HG02885 (cell line): ENCODE data around the gene HLA-F.

Experiments
- ATAC-seq: cut with Tn5 transposase; IDR thresholded peaks from one replicate; pipeline ENCODE4 v1.9.1; 2021; ENCODE audit warnings: mild to moderate bottlenecking; ENCODE audit not compliant: unreplicated experiment, poor library complexity

HLA-F gene

DNA sequence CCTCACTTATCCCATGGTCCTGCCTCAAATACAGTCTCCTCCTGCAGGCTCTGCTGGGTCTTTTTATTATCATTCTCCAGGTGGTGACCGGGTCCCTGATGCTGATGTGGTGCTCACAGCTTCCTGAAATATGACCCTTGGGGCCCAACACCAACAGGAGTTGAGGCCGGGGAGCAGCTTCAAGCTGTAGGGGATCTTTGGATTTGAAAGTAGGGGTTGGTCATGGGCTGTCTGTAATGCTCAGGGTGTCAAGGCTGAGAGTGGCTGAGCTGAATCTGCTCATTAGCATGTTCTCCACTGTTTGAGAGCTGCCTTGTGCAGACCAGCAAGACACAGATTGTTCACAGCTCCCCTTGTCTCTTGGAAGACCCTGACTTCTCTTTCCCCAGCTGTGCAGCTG, 35.5 kb downstream of the HLA-F start:
- no peak for ATAC-seq

DNA sequence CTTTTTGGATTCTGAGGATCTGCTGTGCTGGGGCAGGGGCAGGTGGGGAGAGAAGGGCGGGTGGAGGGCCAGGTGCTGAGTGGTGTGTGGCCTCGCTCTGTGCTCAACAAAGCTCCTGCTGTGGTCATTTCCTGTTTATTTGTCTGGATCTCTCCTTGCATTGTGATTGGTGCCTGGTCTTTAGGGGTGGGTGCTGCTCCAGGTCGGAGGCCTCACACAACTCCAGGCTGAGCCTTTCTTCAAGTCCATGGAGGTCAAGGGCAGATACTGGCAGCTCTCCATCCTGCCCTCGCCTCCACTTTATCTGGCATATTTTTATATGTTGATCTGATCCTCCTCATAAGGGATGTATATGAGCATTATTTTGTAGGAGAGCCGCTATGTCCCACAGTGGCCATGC, 36.2 kb downstream of the HLA-F start:
- ATAC-seq: no peak

DNA sequence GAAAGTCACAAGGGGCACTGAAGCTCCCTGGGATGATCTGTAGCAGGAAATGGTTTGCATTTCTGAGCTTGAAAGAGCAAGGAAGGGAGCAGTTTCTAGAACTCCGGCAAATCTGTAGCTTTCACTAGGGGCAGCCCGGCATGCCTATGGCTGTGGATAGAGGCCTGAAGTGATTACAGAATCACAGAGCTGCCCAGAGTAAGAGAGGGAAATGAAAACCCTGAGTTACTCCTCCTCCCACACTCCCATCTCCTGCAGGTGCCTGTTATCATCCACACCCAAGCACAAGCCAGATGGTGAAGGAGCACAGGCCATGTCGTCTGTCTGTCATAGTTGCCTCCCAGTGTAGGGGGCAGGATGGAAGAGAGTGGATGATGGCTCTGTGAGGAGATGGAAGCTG, 37.1 kb downstream of the HLA-F start:
- ATAC-seq: no peak

DNA sequence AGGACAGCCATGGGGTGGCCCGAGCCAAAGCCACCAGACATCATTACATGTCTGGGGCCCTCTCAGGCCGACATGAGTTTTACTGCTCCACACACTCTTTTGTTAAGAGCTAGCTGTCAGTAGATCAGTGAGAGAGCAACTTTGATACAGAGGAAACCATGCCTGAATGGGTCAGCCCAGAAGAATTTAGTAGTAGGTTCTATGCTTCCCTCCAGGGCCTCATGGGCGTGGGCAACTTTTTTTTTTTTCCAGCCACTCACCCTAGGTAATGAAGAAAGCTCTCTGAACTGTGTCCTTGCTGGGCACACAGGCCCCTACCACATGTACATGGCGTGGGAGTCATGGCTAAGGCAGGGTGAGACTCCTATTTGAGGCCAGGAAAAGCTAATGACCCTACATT, 38.8 kb downstream of the HLA-F start:
- ATAC-seq: no peak

DNA sequence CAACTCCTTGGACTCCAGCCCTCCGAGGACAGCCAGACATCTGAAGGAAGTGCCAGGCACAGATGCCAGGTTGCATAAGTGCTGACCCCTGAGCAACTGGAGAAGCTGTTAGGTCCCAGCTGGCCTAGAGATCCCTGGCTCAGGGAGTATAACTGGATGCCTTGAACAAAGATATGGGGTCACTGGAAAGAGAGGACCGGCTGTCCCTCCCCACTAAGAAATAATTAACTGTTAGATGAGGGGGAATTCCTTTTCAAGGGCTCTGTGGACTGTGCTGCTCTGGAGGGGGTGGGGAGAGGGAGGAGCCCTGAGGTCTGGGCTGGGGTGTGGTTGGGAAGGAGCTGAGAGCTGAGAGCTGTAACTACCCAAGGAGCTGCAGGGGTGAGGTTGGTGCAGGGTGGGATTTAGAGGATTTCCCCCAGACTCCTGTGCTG, 39.6 kb downstream of the HLA-F start:
- ATAC-seq: no peak

DNA sequence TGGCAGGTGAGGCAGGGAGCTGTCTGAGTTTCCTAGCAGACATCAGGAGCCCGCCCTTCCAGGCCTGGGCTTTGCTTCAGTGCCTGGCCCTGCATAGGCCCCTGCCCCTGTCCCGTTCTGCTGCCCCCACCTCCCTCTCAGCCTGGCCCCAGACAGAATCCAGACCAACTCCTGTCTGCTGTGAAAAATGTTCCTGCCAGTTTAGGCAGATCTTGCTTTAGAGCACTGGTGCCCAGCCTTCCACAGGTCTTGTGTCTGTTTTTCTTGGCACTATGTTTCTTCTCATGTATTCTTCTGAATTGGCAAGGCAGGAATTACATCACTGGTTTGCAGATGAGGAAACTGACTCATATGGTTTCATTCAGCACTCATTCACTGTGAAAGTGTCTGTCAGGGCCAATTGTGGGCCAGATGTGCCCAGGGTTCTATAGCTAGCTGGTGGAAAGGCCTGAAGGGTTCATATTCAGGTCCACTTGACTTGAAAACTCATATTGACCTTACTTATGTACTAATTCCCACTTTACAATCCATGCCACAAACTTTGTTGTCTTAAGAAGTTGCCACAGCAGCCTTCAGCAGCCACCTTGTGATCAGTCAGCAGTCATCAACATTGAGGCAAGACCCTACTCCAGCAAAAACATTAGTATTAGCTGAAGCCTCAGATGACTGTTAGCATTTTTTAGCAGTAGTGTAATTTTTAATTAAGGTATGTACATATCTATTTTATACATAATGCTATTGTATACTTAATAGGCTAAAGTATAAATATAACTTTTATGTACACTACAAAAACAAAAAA, 40.5 kb downstream of the HLA-F start:
- ATAC-seq: no peak

DNA sequence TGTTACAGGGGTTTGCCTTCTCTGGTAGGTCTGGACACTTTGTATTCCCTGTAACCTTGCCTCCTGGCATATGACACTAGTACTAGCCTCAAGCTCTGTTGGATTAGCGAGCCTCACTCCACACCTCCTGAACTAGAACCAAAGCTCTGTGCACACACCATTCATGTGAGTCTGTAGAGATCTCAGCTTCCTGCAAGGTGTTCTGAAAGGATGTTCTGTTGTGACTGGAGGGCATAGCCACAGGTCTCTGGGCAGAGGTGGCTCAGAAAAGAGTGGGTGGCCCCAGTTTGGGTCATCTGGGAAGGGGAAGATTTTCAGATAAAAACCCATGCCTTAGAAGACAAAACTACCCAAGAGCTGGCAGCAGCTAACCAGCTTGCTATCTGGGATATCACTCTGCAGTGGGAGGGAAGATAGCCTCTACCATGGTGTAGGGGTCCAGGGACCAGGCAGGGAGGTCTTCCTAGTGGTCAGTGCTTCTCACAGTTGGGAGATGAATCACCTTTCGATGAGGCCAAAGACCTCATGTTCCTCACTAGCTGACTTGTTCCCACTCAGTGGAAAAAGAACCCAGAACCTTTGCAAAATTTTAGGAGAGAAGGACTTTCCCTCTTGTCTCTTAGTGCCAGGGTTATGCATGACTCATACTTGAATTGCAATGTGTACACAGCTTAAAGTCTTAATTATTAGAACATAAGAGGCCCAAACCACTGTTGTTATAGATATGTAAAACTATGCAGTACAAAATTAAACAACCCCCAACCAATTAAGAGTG, 41.4 kb downstream of the HLA-F start:
- ATAC-seq: no peak

DNA sequence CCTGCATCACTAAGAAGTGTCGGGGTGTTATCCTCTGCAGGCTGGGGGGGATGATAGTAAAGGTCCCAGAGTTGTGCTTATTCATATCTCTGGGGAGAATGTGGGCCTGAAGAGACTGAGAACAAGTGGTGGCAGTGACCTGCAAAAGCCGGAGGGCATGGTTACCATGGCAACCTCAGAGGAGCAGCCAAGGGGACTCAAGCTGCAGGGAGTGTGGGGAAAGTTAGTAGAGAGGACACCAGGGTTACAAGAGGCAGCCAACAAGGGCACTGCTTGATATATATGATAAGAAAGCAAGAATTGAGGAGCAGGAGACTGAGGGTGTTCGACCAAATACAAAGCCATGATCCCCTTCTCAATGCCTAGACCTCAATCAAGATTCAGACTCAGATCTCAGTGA, 46.1 kb downstream of the HLA-F start:
- no peak for ATAC-seq

DNA sequence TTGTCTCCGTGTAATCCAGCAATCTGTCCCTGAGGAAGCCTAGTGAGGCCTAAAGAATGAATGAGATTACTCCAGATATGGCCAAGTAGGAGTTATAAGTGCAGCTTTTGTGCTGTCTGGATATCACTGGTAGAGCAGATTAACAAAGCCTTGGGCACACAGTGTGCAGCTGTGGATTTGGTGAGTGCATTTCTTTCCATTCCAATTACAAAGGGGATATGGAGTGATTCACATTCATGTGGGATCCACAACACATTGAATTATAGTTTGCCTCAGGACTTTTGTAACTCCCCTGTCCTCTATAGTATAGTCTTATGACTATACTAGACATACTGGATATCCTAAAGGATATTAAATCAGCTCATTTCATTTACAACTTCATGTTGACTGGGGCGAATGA, 47.1 kb downstream of the HLA-F start:
- no peak for ATAC-seq

DNA sequence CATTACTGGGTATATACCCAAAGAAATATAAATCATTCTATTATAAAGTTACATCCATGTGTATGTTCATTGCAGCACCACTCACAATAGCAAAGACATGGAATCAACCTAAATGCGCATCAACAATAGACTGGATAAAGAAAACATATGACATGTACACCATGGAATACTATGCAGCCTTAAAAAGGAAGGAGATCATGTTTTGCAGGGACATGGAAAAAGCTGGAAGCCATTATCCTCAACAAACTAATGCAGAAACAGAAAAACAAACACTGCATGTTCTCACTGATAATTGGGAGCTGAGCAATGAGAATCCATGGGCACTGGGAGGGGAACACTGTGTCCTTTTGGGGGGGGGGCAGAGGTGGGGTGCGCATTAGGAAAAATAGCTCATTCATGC, 53.5 kb downstream of the HLA-F start:
- no peak for ATAC-seq
